Body of pancreas (tissue), 4 donors: ENCODE data around the gene EIF4ENIF1. TPM values are rescaled to one million over a fixed set of nuclear protein-coding genes. Genes with fewer than 3 reads are reported as not detected.
"Not testable (repeated sequence)": the region's sequence is repeated elsewhere in the genome, so short reads cannot be mapped to it uniquely, and the experiment has no call there.

Source experiments
- ATAC-seq: fragments of 150-250 bp; one replicate; pipeline ENCODE4 v1.9.1; 2016
- DNase-seq, 4 donors: peaks; one replicate each; pipeline ENCODE4 v3.0.0-alpha.2; 2019
- H3K27ac ChIP-seq, 4 donors: fragments of 200-600 bp; sonication (generic); 1 replicate in 3 of 4; 2 replicates in 1 of 4; pipeline versions ENCODE4 v1.5.1 to v1.6.1; 2016 to 2019; ENCODE audit warnings: mild to moderate bottlenecking in 1 of 4, mixed read lengths in 1 of 4, moderate library complexity in 1 of 4
- H3K27me3 ChIP-seq, 2 donors: fragments of 200-600 bp; sonication (generic); one replicate each; pipeline ENCODE4 v1.6.0; 2016; ENCODE audit warnings: mild to moderate bottlenecking in 1 of 2
- H3K36me3 ChIP-seq, 2 donors: fragments of 200-600 bp; sonication (generic); replicated peaks in 1 of 2; 2 replicates each; pipeline ENCODE4 v1.5.1; 2016; ENCODE audit warnings: low read depth in 2 of 2; ENCODE audit not compliant: insufficient read depth in 1 of 2
- H3K4me1 ChIP-seq: fragments of 200-600 bp; sonication (generic); one replicate; pipeline ENCODE4 v1.6.0; 2016
- H3K4me3 ChIP-seq, 2 donors: fragments of 200-600 bp; sonication (generic); 1 replicate in 1 of 2; 2 replicates in 1 of 2; pipeline ENCODE4 v1.5.1; 2016 to 2019
- H3K9me3 ChIP-seq, 3 donors: fragments of 200-600 bp; sonication (generic); 1 replicate in 2 of 3; 2 replicates in 1 of 3; pipeline ENCODE4 v1.5.1; 2016
- POLR2A ChIP-seq, 3 donors: fragments of 450-650 bp; IDR thresholded peaks; one replicate each; pipeline ENCODE4 v1.6.1; 2016; ENCODE audit warnings: antibody characterized with exemption in 3 of 3, mild to moderate bottlenecking in 2 of 3
- WGBS, 2 donors: methylation state at CpG; one replicate each; pipeline ENCODE4 v1.1.5; 2017; 5-methylcytosine and 5-hydroxymethylcytosine counted together
- intact Hi-C: fragments of 100-400 bp; cut with DNase I; formaldehyde crosslinking; loops from one replicate; pipeline ENCODE4 v1.15.1; 2023
- total RNA-seq, 2 donors: library from RNA; depleted of rRNA; stranded (reverse); fragments of >200 nt; gene quantifications; one replicate each; pipeline ENCODE4 v1.1.0, GENCODE V29; 2016
- TF ChIP-seq, protein P1 (sequence below), 7 experiments: fragments of 450-650 bp in 4 of 7; fragments of 200-600 bp in 3 of 7; sonication (generic) in 3 of 7; IDR thresholded peaks; one replicate each; pipeline ENCODE4 v1.5.1; 2016 to 2019; ENCODE audit warnings: antibody characterized with exemption in 7 of 7

The EIF4ENIF1 gene
- total RNA-seq, 2 donors from 2014 or later = 7.5 to 10.9 TPM

- ATAC-seq (no peak), DNase-seq (no peak)
- Histone ChIP-seq H3K4me3 (no peak overlapping the region), H3K4me1 (no peaks in the 10 kb centered on the region), H3K27ac (no peak overlapping the region), H3K36me3 (peaks cover 17 to 41% of the 10 kb centered on the region in 2 donors), H3K9me3 (no peaks in the 10 kb centered on the region), H3K27me3 (no peaks in the 10 kb centered on the region)
- WGBS, 2 donors = 93 to 95% methylated on average over 9 of the region's 9 CpGs
- TF ChIP-seq, protein P1, sequence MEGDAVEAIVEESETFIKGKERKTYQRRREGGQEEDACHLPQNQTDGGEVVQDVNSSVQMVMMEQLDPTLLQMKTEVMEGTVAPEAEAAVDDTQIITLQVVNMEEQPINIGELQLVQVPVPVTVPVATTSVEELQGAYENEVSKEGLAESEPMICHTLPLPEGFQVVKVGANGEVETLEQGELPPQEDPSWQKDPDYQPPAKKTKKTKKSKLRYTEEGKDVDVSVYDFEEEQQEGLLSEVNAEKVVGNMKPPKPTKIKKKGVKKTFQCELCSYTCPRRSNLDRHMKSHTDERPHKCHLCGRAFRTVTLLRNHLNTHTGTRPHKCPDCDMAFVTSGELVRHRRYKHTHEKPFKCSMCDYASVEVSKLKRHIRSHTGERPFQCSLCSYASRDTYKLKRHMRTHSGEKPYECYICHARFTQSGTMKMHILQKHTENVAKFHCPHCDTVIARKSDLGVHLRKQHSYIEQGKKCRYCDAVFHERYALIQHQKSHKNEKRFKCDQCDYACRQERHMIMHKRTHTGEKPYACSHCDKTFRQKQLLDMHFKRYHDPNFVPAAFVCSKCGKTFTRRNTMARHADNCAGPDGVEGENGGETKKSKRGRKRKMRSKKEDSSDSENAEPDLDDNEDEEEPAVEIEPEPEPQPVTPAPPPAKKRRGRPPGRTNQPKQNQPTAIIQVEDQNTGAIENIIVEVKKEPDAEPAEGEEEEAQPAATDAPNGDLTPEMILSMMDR (IDR thresholded peaks at IDR 0.05) = no peak
- TF ChIP-seq POLR2A (IDR thresholded peaks at IDR 0.05) = no peak
- intact Hi-C loops = no loop called here
Measured at GRCh38 chr22:31425331-31426050, 64.2 kb downstream of the EIF4ENIF1 start.

DNA sequence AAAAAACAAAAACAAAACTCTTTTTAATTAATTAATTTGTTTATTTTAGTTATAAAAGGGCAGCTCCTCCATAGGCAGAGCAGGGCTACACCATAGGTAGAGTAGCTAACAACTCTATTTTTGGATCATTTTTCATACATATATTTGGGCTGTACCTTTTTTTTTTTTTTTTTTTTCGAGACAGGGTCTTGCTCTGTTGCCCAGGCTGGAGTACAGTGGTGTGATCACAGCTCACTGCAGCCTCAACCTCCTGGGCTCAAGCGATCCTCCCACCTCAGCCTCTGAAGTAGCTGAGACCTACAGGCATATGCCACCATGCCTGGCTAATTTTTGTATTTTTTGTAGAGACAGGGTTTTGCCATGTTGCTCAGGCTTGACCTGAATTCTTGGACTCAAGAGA lies 87.3 kb downstream of the EIF4ENIF1 start:
- H3K27ac ChIP-seq, H3K4me3 ChIP-seq, DNase-seq, H3K9me3 ChIP-seq, ATAC-seq, intact Hi-C loops, H3K27me3 ChIP-seq: not testable (repeated sequence)
- Histone ChIP-seq H3K4me1 (peaks cover 22% of the 10 kb centered on the region), H3K36me3 (peaks cover 5 to 15% of the 10 kb centered on the region in 2 donors)
- WGBS, 2 donors = 65 to 80% methylated on average over 2 of the region's 2 CpGs

GRCh38 chr22:31400023-31400397 lies 89.6 kb downstream of the EIF4ENIF1 start:
- intact Hi-C loops = no loop called here
- Histone ChIP-seq H3K4me1 (peaks cover 22% of the 10 kb centered on the region), H3K27me3 (no peaks in the 10 kb centered on the region), H3K27ac (peak overlapping the region; percentile 73 to 91 (median 84)), H3K9me3 (no peaks in the 10 kb centered on the region), H3K36me3 (peaks cover 5 to 8% of the 10 kb centered on the region in 2 donors), H3K4me3 (peak overlapping the region; percentile 71 to 75)
- TF ChIP-seq POLR2A (IDR thresholded peaks at IDR 0.05) = no peak
- TF ChIP-seq, protein P1 (IDR thresholded peaks at IDR 0.05) = no peak
- ATAC-seq (no peak), DNase-seq (no peak)
- WGBS, 2 donors = 0 to 1% methylated on average over 11 of the region's 11 CpGs

- peaks cover under 1 to 4% of the 10 kb centered on the region in 2 donors for H3K36me3 ChIP-seq
- peaks cover 22% of the 10 kb centered on the region for H3K4me1 ChIP-seq
- intact Hi-C loops = no loop called here
- ATAC-seq (peak; percentile 100), DNase-seq (peak; percentile 97 to 99 (median 98))
- H3K4me3 ChIP-seq = peak within 1 kb of the TSS; percentile 71 to 75
- WGBS, 2 donors = 0 to 1% methylated on average over 31 to 67 of the region's 72 CpGs
- peak within 1 kb of the TSS; percentile 73 to 91 (median 84) for H3K27ac ChIP-seq
- H3K27me3 ChIP-seq = no peaks in the 10 kb centered on the region
- peak; percentile 95 to 97 (median 97) for TF ChIP-seq POLR2A (IDR thresholded peaks at IDR 0.05)
- TF ChIP-seq, protein P1 (IDR thresholded peaks at IDR 0.05) = peak in 4 of 7 experiments; percentile 26 to 41 (median 35)
- no peaks in the 10 kb centered on the region for H3K9me3 ChIP-seq
Measured at GRCh38 chr22:31399211-31400022, 90.2 kb downstream of the EIF4ENIF1 start, which contains the start of gene DRG1. Gene DRG1 (plus strand): TSS chr22:31399604. CDS start chr22:31399684, 80 bp downstream.

DNA sequence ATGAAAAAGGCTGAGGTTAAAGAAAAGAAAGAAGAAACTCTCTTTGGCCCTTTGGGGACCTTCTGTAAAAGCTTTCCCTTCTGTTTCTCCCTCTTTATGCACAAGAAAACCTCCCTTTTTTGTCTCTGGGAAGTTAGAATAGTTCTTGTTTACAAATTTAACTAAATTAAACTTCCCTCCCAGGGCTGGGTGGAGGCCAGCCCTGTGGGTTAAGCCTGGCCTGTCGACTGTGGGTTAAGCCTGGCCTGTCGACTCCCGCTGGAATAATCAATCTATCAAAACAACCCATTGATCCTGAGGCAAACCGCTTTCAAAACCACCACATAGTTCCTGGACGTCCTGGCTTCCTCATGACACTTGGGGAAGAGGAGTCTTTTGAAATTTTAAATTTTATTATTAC lies 91.4 kb downstream of the EIF4ENIF1 start:
- Histone ChIP-seq H3K27me3 (no peaks in the 10 kb centered on the region), H3K4me3 (no peak overlapping the region), H3K27ac (peak overlapping the region in 3 of 4 donors; percentile 1 to 91 (median 83)), H3K9me3 (no peaks in the 10 kb centered on the region), H3K36me3 (peaks cover 0 to 3% of the 10 kb centered on the region in 2 donors), H3K4me1 (peaks cover 22% of the 10 kb centered on the region)
- TF ChIP-seq, protein P1 (IDR thresholded peaks at IDR 0.05) = no peak
- TF ChIP-seq POLR2A (IDR thresholded peaks at IDR 0.05) = no peak
- DNase-seq (no peak), ATAC-seq (no peak)
- intact Hi-C loops = no loop called here
- WGBS, 2 donors = 43 to 52% methylated on average over 5 of the region's 5 CpGs
